DMS114 treated with DMSO at 0.1 percent for 48 hours (cell line): Measurements from ENCODE around the gene MTREX.

Experiments
- DNase-seq: peaks from one replicate; lab custom pipeline; 2025; ENCODE audit not compliant: unreplicated experiment; lab: John Stamatoyannopoulos, UW

MTREX gene

GRCh38 chr5:55426455-55426854, 118.7 kb downstream of the MTREX start:
- DNase-seq, result no peak

- no peak for DNase-seq
These were observed 119.4 kb downstream of the MTREX start for GRCh38 chr5:55427157-55427556.

- no peak for DNase-seq
These were observed 121.4 kb downstream of the MTREX start for GRCh38 chr5:55429221-55429612.

- DNase-seq, result no peak
These were observed 121.9 kb downstream of the MTREX start for GRCh38 chr5:55429613-55430253.

GRCh38 chr5:55432549-55432948, 124.8 kb downstream of the MTREX start:
- no peak for DNase-seq

GRCh38 chr5:55437452-55437851, 129.7 kb downstream of the MTREX start:
- DNase-seq, result no peak

- no peak for DNase-seq
These were observed 130.0 kb downstream of the MTREX start for GRCh38 chr5:55437859-55438206.

- DNase-seq, result no peak
These were observed 131.2 kb downstream of the MTREX start for GRCh38 chr5:55438998-55439397.

- DNase-seq, result no peak
These were observed 132.4 kb downstream of the MTREX start for GRCh38 chr5:55440188-55440646.

- no peak for DNase-seq
These were observed 133.4 kb downstream of the MTREX start for GRCh38 chr5:55441107-55441771.

- no peak for DNase-seq
These were observed 134.2 kb downstream of the MTREX start for GRCh38 chr5:55441954-55442353.

- no peak for DNase-seq
These were observed 138.0 kb downstream of the MTREX start for GRCh38 chr5:55445791-55446190.

GRCh38 chr5:55446640-55447351, 139.0 kb downstream of the MTREX start:
- no peak for DNase-seq

GRCh38 chr5:55450050-55450765, 142.4 kb downstream of the MTREX start:
- no peak for DNase-seq

GRCh38 chr5:55451976-55452375, 144.2 kb downstream of the MTREX start:
- DNase-seq, result no peak

- DNase-seq, result no peak
These were observed 145.4 kb downstream of the MTREX start for GRCh38 chr5:55453211-55453610.

GRCh38 chr5:55454282-55454681, 146.5 kb downstream of the MTREX start:
- no peak for DNase-seq

GRCh38 chr5:55456216-55456895, 148.6 kb downstream of the MTREX start:
- DNase-seq, result no peak

GRCh38 chr5:55459572-55459971, 151.8 kb downstream of the MTREX start:
- no peak for DNase-seq

- no peak for DNase-seq
These were observed 155.8 kb downstream of the MTREX start for GRCh38 chr5:55463613-55464012.
